Astrocyte (in vitro differentiated cells and primary cell): ENCODE results near the gene TTLL9.

Experiments used
- EZH2 ChIP-seq: IDR thresholded peaks from 2 replicates; pipeline ENCODE4 v1.6.1; 2012; ENCODE audit warnings: mild to moderate bottlenecking, low read length, inconsistent platforms; ENCODE audit not compliant: insufficient read depth
- TF ChIP-seq, protein P1 (sequence below): IDR thresholded peaks from 2 replicates; pipeline ENCODE4 v1.5.1; 2011; ENCODE audit warnings: low read depth, mild to moderate bottlenecking, inconsistent platforms, low read length, moderate library complexity; ENCODE audit not compliant: insufficient read depth

DNA sequence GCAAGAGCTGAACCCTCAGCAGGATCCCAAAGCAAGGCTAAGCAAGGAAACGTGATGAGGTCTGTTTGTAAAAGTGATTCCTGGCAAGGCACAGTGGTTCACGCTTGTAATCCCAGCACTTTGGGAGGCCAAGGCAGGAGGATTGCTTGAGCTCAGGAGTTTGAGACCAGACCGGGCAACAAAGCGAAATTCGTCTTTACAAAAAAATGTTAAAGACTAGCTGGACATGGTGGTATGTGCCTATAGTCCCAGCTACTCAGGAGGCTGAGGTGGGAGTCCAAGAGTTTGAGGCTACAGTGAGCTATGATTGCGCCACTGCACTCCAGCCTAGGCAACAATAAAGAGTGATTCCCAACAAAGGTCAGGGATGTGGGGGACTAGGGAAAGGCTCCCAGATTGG is 93.5 kb downstream of the TTLL9 start:
- TF ChIP-seq, protein P1, sequence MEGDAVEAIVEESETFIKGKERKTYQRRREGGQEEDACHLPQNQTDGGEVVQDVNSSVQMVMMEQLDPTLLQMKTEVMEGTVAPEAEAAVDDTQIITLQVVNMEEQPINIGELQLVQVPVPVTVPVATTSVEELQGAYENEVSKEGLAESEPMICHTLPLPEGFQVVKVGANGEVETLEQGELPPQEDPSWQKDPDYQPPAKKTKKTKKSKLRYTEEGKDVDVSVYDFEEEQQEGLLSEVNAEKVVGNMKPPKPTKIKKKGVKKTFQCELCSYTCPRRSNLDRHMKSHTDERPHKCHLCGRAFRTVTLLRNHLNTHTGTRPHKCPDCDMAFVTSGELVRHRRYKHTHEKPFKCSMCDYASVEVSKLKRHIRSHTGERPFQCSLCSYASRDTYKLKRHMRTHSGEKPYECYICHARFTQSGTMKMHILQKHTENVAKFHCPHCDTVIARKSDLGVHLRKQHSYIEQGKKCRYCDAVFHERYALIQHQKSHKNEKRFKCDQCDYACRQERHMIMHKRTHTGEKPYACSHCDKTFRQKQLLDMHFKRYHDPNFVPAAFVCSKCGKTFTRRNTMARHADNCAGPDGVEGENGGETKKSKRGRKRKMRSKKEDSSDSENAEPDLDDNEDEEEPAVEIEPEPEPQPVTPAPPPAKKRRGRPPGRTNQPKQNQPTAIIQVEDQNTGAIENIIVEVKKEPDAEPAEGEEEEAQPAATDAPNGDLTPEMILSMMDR = no peak
- no peak for TF ChIP-seq EZH2
